HG02870 (cell line): Measurements from ENCODE around the gene GALNT8.
"Not testable (repeated sequence)": the region's sequence is repeated elsewhere in the genome, so short reads cannot be mapped to it uniquely, and the experiment has no call there.

ENCODE experiments used
- ATAC-seq: cut with Tn5 transposase; IDR thresholded peaks from one replicate; pipeline ENCODE4 v1.9.1; 2021; ENCODE audit warnings: mild to moderate bottlenecking, moderate library complexity; ENCODE audit not compliant: unreplicated experiment

The GALNT8 gene, protein sequence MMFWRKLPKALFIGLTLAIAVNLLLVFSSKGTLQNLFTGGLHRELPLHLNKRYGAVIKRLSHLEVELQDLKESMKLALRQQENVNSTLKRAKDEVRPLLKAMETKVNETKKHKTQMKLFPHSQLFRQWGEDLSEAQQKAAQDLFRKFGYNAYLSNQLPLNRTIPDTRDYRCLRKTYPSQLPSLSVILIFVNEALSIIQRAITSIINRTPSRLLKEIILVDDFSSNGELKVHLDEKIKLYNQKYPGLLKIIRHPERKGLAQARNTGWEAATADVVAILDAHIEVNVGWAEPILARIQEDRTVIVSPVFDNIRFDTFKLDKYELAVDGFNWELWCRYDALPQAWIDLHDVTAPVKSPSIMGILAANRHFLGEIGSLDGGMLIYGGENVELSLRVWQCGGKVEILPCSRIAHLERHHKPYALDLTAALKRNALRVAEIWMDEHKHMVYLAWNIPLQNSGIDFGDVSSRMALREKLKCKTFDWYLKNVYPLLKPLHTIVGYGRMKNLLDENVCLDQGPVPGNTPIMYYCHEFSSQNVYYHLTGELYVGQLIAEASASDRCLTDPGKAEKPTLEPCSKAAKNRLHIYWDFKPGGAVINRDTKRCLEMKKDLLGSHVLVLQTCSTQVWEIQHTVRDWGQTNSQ

GRCh38 chr12:4719821-4720636, at the start of gene GALNT8:
Gene GALNT8 (plus strand): TSS chr12:4720400. CDS start chr12:4720678, 278 bp downstream.
- no peak for ATAC-seq

- no peak for ATAC-seq
Observed at GRCh38 chr12:4679711-4680110, 40.5 kb upstream of the GALNT8 start.

DNA sequence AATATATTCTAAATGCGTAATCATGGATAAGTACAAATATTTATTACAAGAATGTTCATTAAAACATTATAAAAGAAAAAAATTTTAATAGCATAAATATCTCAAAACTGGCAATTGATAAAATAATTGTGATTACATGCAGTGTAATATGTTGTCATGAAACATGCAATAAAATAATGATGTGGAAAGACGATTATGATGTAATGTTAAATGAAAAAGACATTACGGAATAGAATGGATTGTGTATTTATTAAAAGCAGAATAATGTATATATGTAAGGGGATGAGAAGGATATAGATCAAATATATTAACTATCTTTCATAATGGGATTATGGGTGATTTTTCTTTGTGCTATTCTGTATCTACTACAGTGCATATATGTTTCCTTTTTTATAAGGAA, 38.5 kb upstream of the GALNT8 start:
- ATAC-seq: no peak

- no peak for ATAC-seq
Observed at GRCh38 chr12:4685317-4685716, 34.9 kb upstream of the GALNT8 start.

DNA sequence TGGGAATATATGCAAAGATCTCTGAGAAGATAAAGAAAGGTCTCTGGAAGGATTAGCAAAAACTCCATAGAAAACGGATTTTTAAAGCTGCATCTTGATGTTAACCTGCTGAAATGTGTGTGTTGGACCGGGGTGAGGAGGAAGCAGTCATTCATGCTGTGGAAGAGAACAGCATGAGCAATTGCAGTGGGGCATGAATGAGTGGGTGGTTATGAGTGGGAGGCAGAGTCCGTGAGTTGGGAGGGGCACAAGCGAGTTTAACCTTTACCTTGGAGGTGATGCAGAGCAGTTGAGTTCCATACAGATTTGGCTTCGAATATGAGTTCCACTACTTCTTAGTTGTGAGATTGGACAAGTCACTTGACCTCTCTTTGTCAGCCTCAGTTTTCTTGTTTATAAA, 29.4 kb upstream of the GALNT8 start:
- no peak for ATAC-seq

GRCh38 chr12:4700621-4701026, 19.6 kb upstream of the GALNT8 start:
- no peak for ATAC-seq

DNA sequence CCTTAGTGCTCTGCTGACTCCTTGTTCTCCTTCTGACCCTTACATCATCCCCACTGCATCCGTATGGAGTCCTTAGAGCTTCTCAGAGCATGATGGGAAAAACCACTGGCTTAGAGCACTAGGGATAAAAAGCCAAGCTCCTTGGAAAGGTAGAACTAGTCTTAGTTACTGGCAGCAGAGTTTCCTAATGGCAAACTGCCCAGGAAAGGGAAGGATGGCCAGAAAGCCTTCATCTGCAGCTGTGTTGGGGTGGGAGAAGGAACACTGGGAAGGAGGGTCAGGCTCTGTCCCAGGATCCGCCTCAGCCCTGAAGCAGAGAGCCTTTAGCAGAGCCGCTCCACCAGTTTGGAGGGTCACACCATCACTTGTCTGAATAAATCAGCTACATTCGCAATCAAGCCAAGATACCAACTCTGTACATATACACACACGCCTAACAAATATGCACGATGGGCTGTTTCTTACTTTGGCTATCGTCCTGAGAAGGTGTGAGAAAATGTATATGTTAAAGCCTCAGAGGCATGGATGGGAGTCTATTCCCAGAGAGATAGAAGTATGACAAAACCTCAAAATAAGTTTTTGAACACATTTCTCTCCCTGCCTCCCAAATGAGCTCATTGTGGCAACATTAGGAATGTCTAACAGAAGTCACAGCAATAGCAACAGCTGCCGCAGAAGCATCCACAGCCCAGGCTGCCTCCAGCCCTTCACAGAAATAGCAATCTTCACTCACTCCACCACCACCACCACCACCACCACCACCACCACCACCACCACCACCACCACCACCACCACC, 18.6 kb upstream of the GALNT8 start:
- ATAC-seq: no peak

GRCh38 chr12:4703676-4704075, 16.5 kb upstream of the GALNT8 start:
- no peak for ATAC-seq

DNA sequence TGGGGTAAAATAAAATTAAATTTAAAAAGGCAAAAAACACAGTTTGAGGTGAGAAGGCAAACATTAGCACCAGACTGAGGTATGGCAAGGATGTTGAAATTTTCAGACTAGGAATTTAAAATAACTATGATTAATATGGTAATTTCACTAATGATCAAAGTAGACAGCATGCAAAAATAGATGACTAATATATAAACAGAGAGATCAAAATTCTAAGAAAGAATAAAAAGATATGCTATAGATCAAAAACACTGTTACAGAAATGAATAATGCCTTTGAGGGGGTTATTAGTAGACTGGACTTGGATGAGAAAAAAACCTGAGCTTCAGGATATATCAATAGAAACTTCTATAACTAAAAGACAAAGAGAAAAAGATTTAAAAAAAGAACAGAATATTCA, 14.4 kb upstream of the GALNT8 start:
- no peak for ATAC-seq

- no peak for ATAC-seq
Observed at GRCh38 chr12:4707306-4707705, 12.9 kb upstream of the GALNT8 start.

DNA sequence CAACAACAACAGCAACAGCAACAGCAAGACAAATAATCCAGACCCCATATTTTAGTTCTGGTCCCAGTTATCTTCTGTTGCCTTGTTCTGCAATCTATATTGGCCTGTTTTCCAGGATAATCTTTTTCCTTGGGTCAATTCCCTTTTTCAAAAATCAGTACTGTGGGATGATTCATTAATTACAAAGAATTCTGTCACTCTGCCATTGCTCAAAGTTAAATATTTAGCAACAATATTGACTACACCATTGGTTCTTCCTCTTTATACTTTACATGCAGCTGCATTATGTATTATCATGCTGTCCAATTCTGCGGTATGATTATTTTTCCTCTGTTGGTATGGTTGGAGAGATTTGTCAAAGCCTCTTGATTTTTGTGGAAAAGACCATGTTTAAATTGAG, 10.1 kb upstream of the GALNT8 start:
- no peak for ATAC-seq

GRCh38 chr12:4714879-4715278, 5.3 kb upstream of the GALNT8 start:
- no peak for ATAC-seq

DNA sequence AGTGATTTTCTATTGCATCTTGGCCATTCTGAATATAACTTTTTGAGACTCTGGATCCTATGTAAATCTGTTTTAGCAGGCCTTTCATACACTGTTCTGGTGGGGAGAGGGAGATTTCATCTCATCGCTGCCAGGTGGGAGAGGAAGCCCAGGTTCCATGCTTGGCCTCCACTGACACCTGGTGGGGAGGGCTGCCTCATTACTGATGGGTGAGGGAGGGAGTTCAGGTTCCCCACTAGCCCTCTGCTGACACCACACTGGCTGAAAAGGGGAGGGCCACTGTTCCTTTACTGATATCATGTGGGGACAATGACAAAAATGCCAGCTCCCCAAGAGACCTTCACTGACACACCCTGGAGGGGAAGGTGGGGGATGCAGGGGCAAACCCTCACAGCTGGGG, 2.4 kb upstream of the GALNT8 start:
- ATAC-seq: no peak

- no peak for ATAC-seq
Observed at GRCh38 chr12:4720637-4720995, 416 bp downstream of the GALNT8 start.

- ATAC-seq: not testable (repeated sequence)
Observed at GRCh38 chr12:4721587-4721986, 1.4 kb downstream of the GALNT8 start.

DNA sequence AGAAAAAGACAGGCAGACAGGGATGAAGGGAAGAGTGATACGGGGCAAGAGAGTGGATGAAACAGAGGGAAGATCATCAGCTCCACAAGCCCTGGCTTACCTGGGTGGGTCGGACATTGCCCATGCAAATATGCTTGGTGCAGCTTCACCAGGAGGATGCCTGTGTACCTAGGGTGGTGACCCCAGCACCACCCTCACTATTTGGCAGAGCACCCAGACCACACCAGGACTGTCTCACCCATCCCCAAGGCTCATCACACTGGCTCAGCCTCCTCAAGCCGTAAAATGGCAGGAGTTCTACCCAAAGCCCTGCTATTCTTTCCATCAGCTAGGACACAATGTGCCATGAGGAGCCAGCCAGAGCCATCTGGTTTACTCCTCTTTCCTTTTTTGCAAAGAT, 3.0 kb downstream of the GALNT8 start:
- no peak for ATAC-seq

DNA sequence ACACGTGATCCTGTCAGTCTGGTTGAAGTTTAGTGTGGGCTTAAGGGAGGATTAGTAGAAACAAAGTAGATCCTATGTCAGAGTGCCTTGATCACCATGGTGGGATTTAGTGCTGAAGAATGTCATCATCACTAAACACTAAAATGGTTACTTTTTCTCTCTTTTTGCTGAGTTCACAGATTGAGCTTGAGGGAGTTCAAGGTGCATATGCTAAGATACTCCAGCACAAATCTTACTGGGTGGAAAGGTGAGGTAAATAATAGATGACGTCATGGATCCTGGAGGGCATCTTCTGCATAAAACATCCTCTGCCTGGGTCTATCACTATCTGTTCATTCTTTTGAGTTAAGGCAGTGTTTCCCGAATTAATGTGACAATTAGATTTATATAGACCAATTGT, 4.9 kb downstream of the GALNT8 start:
- no peak for ATAC-seq

DNA sequence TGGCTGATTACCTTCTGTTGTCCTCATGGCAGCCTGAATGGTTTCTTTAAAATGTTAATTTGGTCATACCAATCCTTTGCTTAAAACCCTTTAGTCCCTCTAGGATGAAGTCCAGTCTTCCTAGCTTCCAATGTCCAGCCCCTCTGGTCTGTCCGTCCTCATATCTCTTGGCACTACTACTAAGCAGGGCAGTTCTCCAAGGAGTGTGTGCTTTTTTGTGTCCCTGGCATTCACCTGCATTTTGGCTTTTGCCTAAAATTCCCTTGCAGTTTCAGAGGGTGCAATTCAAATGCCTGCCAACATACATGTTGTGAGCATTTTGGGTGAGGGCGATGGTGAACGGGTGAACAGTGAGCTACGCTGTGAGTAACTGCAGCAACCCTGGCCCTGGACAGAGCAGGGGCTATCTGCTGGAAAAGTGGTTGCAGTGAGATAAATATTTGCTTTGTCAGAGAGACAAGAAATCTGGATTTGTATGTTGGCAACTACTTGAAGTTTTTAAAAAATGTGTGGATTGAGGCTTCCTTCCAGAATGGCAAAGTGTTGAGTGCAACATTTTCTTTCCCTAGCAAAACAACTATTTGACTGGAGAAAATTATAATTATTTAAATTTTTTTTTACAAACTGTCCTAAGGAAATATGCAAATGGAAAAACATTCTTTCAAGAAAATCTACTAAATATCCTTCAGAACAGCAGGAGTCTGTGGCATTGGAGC, 14.6 kb downstream of the GALNT8 start:
- no peak for ATAC-seq

DNA sequence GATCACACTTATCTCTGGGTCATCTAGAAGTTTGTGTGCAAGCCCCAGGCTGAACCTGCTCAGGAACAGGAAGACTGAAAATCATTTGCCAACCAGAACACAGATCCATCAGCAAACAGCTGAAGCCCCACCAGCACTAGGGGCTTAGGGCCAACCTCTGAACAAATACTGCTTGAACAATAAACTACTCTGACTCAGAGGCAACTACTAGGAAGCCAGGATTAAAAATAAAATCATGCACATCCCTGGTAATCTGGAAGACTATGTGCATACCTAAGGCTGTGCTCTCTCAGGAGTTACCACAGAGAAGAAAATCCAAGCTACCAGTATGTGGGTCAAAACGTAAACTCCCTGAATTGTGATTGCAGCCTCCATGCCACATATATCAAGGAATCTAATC, 15.9 kb downstream of the GALNT8 start:
- no peak for ATAC-seq

DNA sequence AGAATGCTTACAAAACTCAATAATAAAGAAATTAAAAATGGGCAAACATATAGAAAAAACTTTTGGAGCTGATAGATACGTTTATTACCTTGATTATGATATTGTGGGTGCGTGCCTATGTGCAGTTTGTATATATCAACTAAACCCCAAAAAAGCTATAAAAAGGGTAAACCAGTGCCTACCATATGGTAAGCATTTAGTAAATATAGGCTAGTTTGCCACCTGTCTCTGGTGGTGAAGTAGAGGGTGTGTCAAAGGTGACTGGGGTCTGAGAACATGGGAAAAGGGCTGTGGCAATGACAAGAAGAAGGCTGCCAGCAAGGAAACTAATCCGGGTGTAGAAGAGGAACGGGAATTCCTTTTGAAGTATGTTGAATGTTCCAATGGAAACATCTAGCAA, 18.3 kb downstream of the GALNT8 start:
- no peak for ATAC-seq
